Ovary (tissue), 3 donors: ENCODE measurements around the gene NOTCH2NLA.
"Not testable (repeated sequence)": the region's sequence is repeated elsewhere in the genome, so short reads cannot be mapped to it uniquely, and the experiment has no call there.

Source experiments
- CTCF ChIP-seq, 3 donors: fragments of 450-650 bp in 2 of 3; fragments of 200-600 bp in 1 of 3; IDR thresholded peaks; one replicate each; pipeline versions ENCODE4 v1.5.1 to v1.8.0; 2016 to 2022; ENCODE audit warnings: antibody characterized with exemption in 3 of 3, mild to moderate bottlenecking in 1 of 3
- POLR2A ChIP-seq: fragments of 450-650 bp; IDR thresholded peaks from one replicate; pipeline ENCODE4 v1.6.1; 2017; ENCODE audit warnings: antibody characterized with exemption, mild to moderate bottlenecking, moderate library complexity
- donor health status: DM: no; HTN: no; CAD: no.

- TF ChIP-seq POLR2A; CTCF (IDR thresholded peaks at IDR 0.05): not testable (repeated sequence)
Observed at GRCh38 chr1:146236026-146236601, 7.3 kb upstream of the NOTCH2NLA start.
